Naive thymus-derived CD4-positive, alpha-beta T cell (primary cell): Measurements from ENCODE around the gene ACP3. TPM values are rescaled to one million over a fixed set of nuclear protein-coding genes. Genes with fewer than 3 reads are reported as not detected.

Experiments used
- ATAC-seq: fragments of 150-1000 bp; cut with Tn5 transposase; 2 replicates; pipeline ENCODE4 v1.10.0; 2021; ENCODE audit warnings: mild to moderate bottlenecking, moderate library complexity
- CTCF ChIA-PET: fragments of 350-600 bp; sonication (Branson Sonifier 250); formaldehyde crosslinking; loops from one replicate; lab custom pipeline; 2021; ENCODE audit warnings: antibody characterized with exemption; lab: Charles Lee
- POLR2A ChIA-PET: fragments of 350-600 bp; sonication (Branson Sonifier 250); formaldehyde crosslinking; loops from one replicate; lab custom pipeline; 2021; ENCODE audit warnings: antibody characterized with exemption, inconsistent platforms; lab: Charles Lee
- DNase-seq, 9 donors: peaks; one replicate each; pipeline versions ENCODE4 v3.0.0 to v3.0.0-alpha.2; 2020 to 2022; ENCODE audit warnings: mixed read lengths in 1 of 9
- H3K27ac ChIP-seq: one replicate; pipeline ENCODE4 v1.7.0; 2013; ENCODE audit warnings: mild to moderate bottlenecking, low read depth, low read length, moderate library complexity
- H3K27me3 ChIP-seq, 2 donors: one replicate each; pipeline ENCODE4 v1.7.0; 2013; ENCODE audit warnings: low read length in 2 of 2, mild to moderate bottlenecking in 2 of 2, moderate library complexity in 2 of 2; ENCODE audit not compliant: control insufficient read depth in 2 of 2, insufficient read depth in 2 of 2
- H3K36me3 ChIP-seq, 3 experiments: 1 replicate in 2 of 3; 2 replicates in 1 of 3; pipeline ENCODE4 v1.7.0; 2013; ENCODE audit warnings: low read length in 3 of 3, mild to moderate bottlenecking in 3 of 3, moderate library complexity in 1 of 3; ENCODE audit not compliant: insufficient read depth in 3 of 3, control insufficient read depth in 2 of 3
- H3K4me1 ChIP-seq, 2 donors: one replicate each; pipeline ENCODE4 v1.7.0; 2013; ENCODE audit warnings: low read length in 2 of 2, mild to moderate bottlenecking in 2 of 2, moderate library complexity in 1 of 2; ENCODE audit not compliant: control insufficient read depth in 2 of 2, insufficient read depth in 2 of 2
- H3K4me3 ChIP-seq: 2 replicates; pipeline ENCODE4 v1.7.0; 2013; ENCODE audit warnings: mild to moderate bottlenecking, low read length
- H3K9me3 ChIP-seq, 3 experiments: 1 replicate in 2 of 3; 2 replicates in 1 of 3; pipeline ENCODE4 v1.7.0; 2013; ENCODE audit warnings: low read length in 3 of 3; ENCODE audit not compliant: control insufficient read depth in 2 of 3
- H3K27ac Mint-ChIP-seq, 9 donors: one replicate each; pipeline ENCODE4 v1.8.0; 2020 to 2022; ENCODE audit warnings: mixed read lengths in 9 of 9, mild to moderate bottlenecking in 8 of 9, moderate library complexity in 5 of 9, inconsistent platforms in 2 of 9
- H3K27me3 Mint-ChIP-seq, 5 donors: one replicate each; pipeline ENCODE4 v1.8.0; 2021 to 2022; ENCODE audit warnings: mixed read lengths in 5 of 5, mild to moderate bottlenecking in 1 of 5
- H3K36me3 Mint-ChIP-seq, 5 donors: one replicate each; pipeline ENCODE4 v1.8.0; 2020 to 2022; ENCODE audit warnings: mixed read lengths in 5 of 5, mild to moderate bottlenecking in 3 of 5, inconsistent platforms in 1 of 5
- H3K4me1 Mint-ChIP-seq, 7 donors: one replicate each; pipeline ENCODE4 v1.8.0; 2020 to 2022; ENCODE audit warnings: mixed read lengths in 7 of 7, mild to moderate bottlenecking in 3 of 7, inconsistent platforms in 1 of 7
- H3K4me3 Mint-ChIP-seq, 10 donors: one replicate each; pipeline ENCODE4 v1.8.0; 2020 to 2022; ENCODE audit warnings: mild to moderate bottlenecking in 10 of 10, mixed read lengths in 10 of 10, moderate library complexity in 6 of 10, inconsistent platforms in 2 of 10
- H3K9me3 Mint-ChIP-seq, 11 donors: one replicate each; pipeline ENCODE4 v1.8.0; 2020 to 2022; ENCODE audit warnings: mixed read lengths in 11 of 11, mild to moderate bottlenecking in 4 of 11, inconsistent platforms in 1 of 11, moderate library complexity in 1 of 11
- intact Hi-C, 2 donors: fragments of 100-400 bp; cut with micrococcal nuclease; formaldehyde crosslinking; loops; one replicate each; pipeline ENCODE4 v1.15.1; 2023
- polyA plus RNA-seq, 2 donors: library from polyadenylated mRNA; unstranded; fragments of 300-500 nt; fragmentation: Illumina TruSeq; gene quantifications; one replicate each; pipeline ENCODE4 v1.2.3, GENCODE V29; 2021
- total RNA-seq, 6 experiments: library from RNA in 5 of 6; stranded (reverse) in 5 of 6; gene quantifications; 1 replicate in 5 of 6; 2 replicates in 1 of 6; pipeline ENCODE4 v1.2.3 and lab custom pipeline; 2021 to 2026

Gene ACP3
- total and polyA plus RNA-seq, 7 experiments from 2014 or later, result 0.32 to 19.0 (median 1.9) TPM; not detected in 4

- Mint-ChIP-seq H3K27ac (no peak overlapping the region), H3K9me3 (no peaks in the 10 kb centered on the region), H3K4me1 (peaks cover 0 to 11% (median 0%) of the 10 kb centered on the region in 7 donors), H3K27me3 (peaks cover 0 to 22% (median 0%) of the 10 kb centered on the region in 5 donors), H3K4me3 (peak overlapping the region in 3 of 10 donors; percentile 19 to 32 (median 27)), H3K36me3 (no peaks in the 10 kb centered on the region)
- CTCF ChIA-PET, result interaction anchor here (0.6 to 1.6 kb wide), 2 partner anchors 91 to 547 kb away, joined by 3 to 4 read pairs; no protein-coding TSS in a partner anchor
- DNase-seq (peak in 5 of 9 donors; percentile 12 to 29 (median 21)), ATAC-seq (peak; percentile 50)
- no peaks in the 10 kb centered on the region for H3K36me3 ChIP-seq
- no peak overlapping the region for H3K4me3 ChIP-seq
- intact Hi-C loops, result loop anchor here (1.0 to 2.0 kb wide), 3 partner anchors 90 to 1310 kb away; no protein-coding TSS in a partner anchor
- POLR2A ChIA-PET, result no interaction called here
- no peaks in the 10 kb centered on the region for H3K4me1 ChIP-seq
- no peaks in the 10 kb centered on the region for H3K27me3 ChIP-seq
- no peak overlapping the region for H3K27ac ChIP-seq
- H3K9me3 ChIP-seq, result no peaks in the 10 kb centered on the region
Observed at GRCh38 chr3:132343018-132343612, 25.9 kb downstream of the ACP3 start.

- CTCF ChIA-PET, result no interaction called here
- H3K36me3 ChIP-seq, result no peaks in the 10 kb centered on the region
- H3K4me1 ChIP-seq, result no peaks in the 10 kb centered on the region
- Mint-ChIP-seq H3K27ac (no peak overlapping the region), H3K27me3 (peaks cover 0 to 17% (median 0%) of the 10 kb centered on the region in 5 donors), H3K36me3 (no peaks in the 10 kb centered on the region), H3K4me3 (no peak overlapping the region), H3K4me1 (peaks cover 0 to 11% (median 0%) of the 10 kb centered on the region in 7 donors), H3K9me3 (no peaks in the 10 kb centered on the region)
- intact Hi-C loops, result no loop called here
- no peak overlapping the region for H3K27ac ChIP-seq
- no peak for ATAC-seq
- POLR2A ChIA-PET, result no interaction called here
- H3K4me3 ChIP-seq, result no peak overlapping the region
- H3K9me3 ChIP-seq, result no peaks in the 10 kb centered on the region
- no peak for DNase-seq
- H3K27me3 ChIP-seq, result peaks cover 0 to 3% of the 10 kb centered on the region in 2 donors
Observed at GRCh38 chr3:132344666-132345280, 27.6 kb downstream of the ACP3 start.

- no peaks in the 10 kb centered on the region for H3K9me3 Mint-ChIP-seq
- intact Hi-C loops, result no loop called here
- H3K27ac Mint-ChIP-seq, result no peak overlapping the region
- ChIA-PET POLR2A (no interaction called here), CTCF (no interaction called here)
- DNase-seq (no peak), ATAC-seq (no peak)
- H3K4me3 Mint-ChIP-seq, result no peak overlapping the region
- Histone ChIP-seq H3K27ac (no peak overlapping the region), H3K9me3 (no peaks in the 10 kb centered on the region), H3K4me1 (no peaks in the 10 kb centered on the region), H3K36me3 (no peaks in the 10 kb centered on the region), H3K4me3 (no peak overlapping the region), H3K27me3 (peaks cover 0 to 3% of the 10 kb centered on the region in 2 donors)
- no peaks in the 10 kb centered on the region for H3K36me3 Mint-ChIP-seq
- peaks cover 0 to 16% (median 0%) of the 10 kb centered on the region in 5 donors for H3K27me3 Mint-ChIP-seq
- peaks cover 0 to 11% (median 0%) of the 10 kb centered on the region in 7 donors for H3K4me1 Mint-ChIP-seq
Observed at GRCh38 chr3:132346841-132347736, 29.9 kb downstream of the ACP3 start.

- DNase-seq (no peak), ATAC-seq (no peak)
- peaks cover 0 to 3% of the 10 kb centered on the region in 2 donors for H3K27me3 ChIP-seq
- no peaks in the 10 kb centered on the region for H3K9me3 Mint-ChIP-seq
- ChIA-PET POLR2A (no interaction called here), CTCF (no interaction called here)
- H3K36me3 ChIP-seq, result no peaks in the 10 kb centered on the region
- intact Hi-C loops, result no loop called here
- H3K4me1 ChIP-seq, result no peaks in the 10 kb centered on the region
- H3K9me3 ChIP-seq, result no peaks in the 10 kb centered on the region
- H3K4me3 ChIP-seq, result no peak overlapping the region
- H3K36me3 Mint-ChIP-seq, result no peaks in the 10 kb centered on the region
- peaks cover 0 to 8% (median 3%) of the 10 kb centered on the region in 7 donors for H3K4me1 Mint-ChIP-seq
- H3K27ac Mint-ChIP-seq, result no peak overlapping the region
- no peak overlapping the region for H3K4me3 Mint-ChIP-seq
- H3K27me3 Mint-ChIP-seq, result peaks cover 0 to 16% (median 0%) of the 10 kb centered on the region in 5 donors
- no peak overlapping the region for H3K27ac ChIP-seq
Observed at GRCh38 chr3:132347811-132348210, 30.6 kb downstream of the ACP3 start.

- CTCF ChIA-PET, result no interaction called here
Observed at GRCh38 chr3:132348531-132348930, 31.3 kb downstream of the ACP3 start.

GRCh38 chr3:132350814-132351213 lies 33.6 kb downstream of the ACP3 start:
- intact Hi-C loops, result loop anchor here (5.0 to 10.0 kb wide), 3 partner anchors 146 to 1071 kb away; no protein-coding TSS in a partner anchor
- ChIA-PET POLR2A (no interaction called here), CTCF (interaction anchor here (0.9 to 1.9 kb wide), 2 partner anchors 9 to 292 kb away, joined by 3 to 10 read pairs; no protein-coding TSS in a partner anchor)
- Mint-ChIP-seq H3K9me3 (no peaks in the 10 kb centered on the region), H3K36me3 (no peaks in the 10 kb centered on the region), H3K4me1 (peaks cover 0 to 4% (median 0%) of the 10 kb centered on the region in 7 donors), H3K4me3 (no peak overlapping the region), H3K27me3 (peaks cover 0 to 18% (median 0%) of the 10 kb centered on the region in 5 donors), H3K27ac (no peak overlapping the region)
- H3K36me3 ChIP-seq, result no peaks in the 10 kb centered on the region
- H3K4me3 ChIP-seq, result no peak overlapping the region
- no peaks in the 10 kb centered on the region for H3K4me1 ChIP-seq
- DNase-seq (no peak), ATAC-seq (no peak)
- H3K9me3 ChIP-seq, result no peaks in the 10 kb centered on the region
- no peak overlapping the region for H3K27ac ChIP-seq
- H3K27me3 ChIP-seq, result peaks cover 0 to 3% of the 10 kb centered on the region in 2 donors

More at GRCh38 chr3:132348531-132348930, 31.3 kb downstream of the ACP3 start:
- no peaks in the 10 kb centered on the region for H3K36me3 Mint-ChIP-seq
- no peaks in the 10 kb centered on the region for H3K4me1 ChIP-seq
- no peak overlapping the region for H3K27ac Mint-ChIP-seq
- H3K27me3 ChIP-seq, result peaks cover 0 to 3% of the 10 kb centered on the region in 2 donors
- no peak for DNase-seq
- POLR2A ChIA-PET, result no interaction called here
- no peaks in the 10 kb centered on the region for H3K9me3 ChIP-seq
- peaks cover 0 to 20% (median 0%) of the 10 kb centered on the region in 5 donors for H3K27me3 Mint-ChIP-seq
- no peak overlapping the region for H3K27ac ChIP-seq
- no peaks in the 10 kb centered on the region for H3K9me3 Mint-ChIP-seq
- no peaks in the 10 kb centered on the region for H3K36me3 ChIP-seq
- no peak for ATAC-seq
- intact Hi-C loops, result no loop called here
- peaks cover 0 to 4% (median 0%) of the 10 kb centered on the region in 7 donors for H3K4me1 Mint-ChIP-seq
- no peak overlapping the region for H3K4me3 ChIP-seq
- no peak overlapping the region for H3K4me3 Mint-ChIP-seq
